ENCODE results near the gene GNB1L.

- TF ChIP-seq EZH2 (IDR thresholded peaks at IDR 0.05) = no peak
- TF ChIP-seq, protein P1, sequence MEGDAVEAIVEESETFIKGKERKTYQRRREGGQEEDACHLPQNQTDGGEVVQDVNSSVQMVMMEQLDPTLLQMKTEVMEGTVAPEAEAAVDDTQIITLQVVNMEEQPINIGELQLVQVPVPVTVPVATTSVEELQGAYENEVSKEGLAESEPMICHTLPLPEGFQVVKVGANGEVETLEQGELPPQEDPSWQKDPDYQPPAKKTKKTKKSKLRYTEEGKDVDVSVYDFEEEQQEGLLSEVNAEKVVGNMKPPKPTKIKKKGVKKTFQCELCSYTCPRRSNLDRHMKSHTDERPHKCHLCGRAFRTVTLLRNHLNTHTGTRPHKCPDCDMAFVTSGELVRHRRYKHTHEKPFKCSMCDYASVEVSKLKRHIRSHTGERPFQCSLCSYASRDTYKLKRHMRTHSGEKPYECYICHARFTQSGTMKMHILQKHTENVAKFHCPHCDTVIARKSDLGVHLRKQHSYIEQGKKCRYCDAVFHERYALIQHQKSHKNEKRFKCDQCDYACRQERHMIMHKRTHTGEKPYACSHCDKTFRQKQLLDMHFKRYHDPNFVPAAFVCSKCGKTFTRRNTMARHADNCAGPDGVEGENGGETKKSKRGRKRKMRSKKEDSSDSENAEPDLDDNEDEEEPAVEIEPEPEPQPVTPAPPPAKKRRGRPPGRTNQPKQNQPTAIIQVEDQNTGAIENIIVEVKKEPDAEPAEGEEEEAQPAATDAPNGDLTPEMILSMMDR (IDR thresholded peaks at IDR 0.05) = no peak
Measured at GRCh38 chr22:19809741-19810140, 44.9 kb downstream of the GNB1L start.

Data from neural progenitor cell (in vitro differentiated cells).